Measurements from ENCODE around the gene GPC5.

- TF ChIP-seq YY1 (IDR thresholded peaks at IDR 0.05; ENCODE audit: insufficient read depth, insufficient read length) (no peak), ZNF274 (IDR thresholded peaks at IDR 0.05; ENCODE audit: low read depth, low read length) (no peak), SUZ12 (IDR thresholded peaks at IDR 0.05; ENCODE audit: extremely low read depth, insufficient read depth, insufficient read length) (no peak)
Measured at GRCh38 chr13:91399189-91400062, 1.0 kb downstream of the GPC5 start.
